ENCODE measurements around the gene STK38L. TPM values are rescaled to one million over a fixed set of nuclear protein-coding genes. Genes with fewer than 3 reads are reported as not detected.
A peak's percentile ranks its signal among the peaks of the same experiment; 100 is the strongest.

STK38L gene
- total RNA-seq, 1 donor from 2014 or later = 115 TPM

DNA sequence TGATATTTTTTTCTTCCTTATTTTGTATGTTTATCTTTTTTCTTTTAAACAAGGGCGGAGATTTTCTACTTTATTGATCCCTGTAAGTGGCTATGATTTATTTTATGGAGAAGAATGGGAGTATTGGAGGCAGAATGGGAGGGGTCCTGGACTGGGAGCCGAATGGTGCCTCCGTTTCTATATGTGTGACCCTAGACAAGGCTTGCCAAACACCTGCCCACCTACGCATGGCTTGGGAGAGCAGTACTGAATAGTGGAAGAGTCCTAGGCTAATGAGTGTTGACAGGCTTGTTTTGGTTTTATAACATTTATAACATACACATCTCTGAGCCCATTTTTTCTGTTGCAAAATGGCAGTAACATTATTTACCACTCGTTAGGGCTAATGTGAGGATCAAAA, 29.0 kb downstream of the STK38L start:
- Mint-ChIP-seq H3K4me3 (ENCODE audit: unreplicated experiment) (no peak overlapping the region), H3K27me3 (ENCODE audit: low read depth, unreplicated experiment) (no peaks in the 10 kb centered on the region), H3K4me1 (ENCODE audit: low read depth, unreplicated experiment) (peaks cover 28% of the 10 kb centered on the region), H3K27ac (ENCODE audit: unreplicated experiment) (peak overlapping the region; percentile 42), H3K36me3 (ENCODE audit: low read depth, unreplicated experiment) (peaks cover 15% of the 10 kb centered on the region), H3K9me3 (ENCODE audit: unreplicated experiment) (no peaks in the 10 kb centered on the region)
- no peak overlapping the region for H3K27ac ChIP-seq (ENCODE audit: low read depth, low read length)
- no peak overlapping the region for H3K4me3 ChIP-seq (ENCODE audit: insufficient read depth, low read depth, low read length)
- no peak overlapping the region for H3K4me2 ChIP-seq (ENCODE audit: low read length)
- H4K20me1 ChIP-seq (ENCODE audit: insufficient read depth, low read length) = peaks cover 58% of the 10 kb centered on the region
- DNase-seq (ENCODE audit: low read depth) = no peak
- no peak overlapping the region for H3K9ac ChIP-seq (ENCODE audit: low read length)
- peaks cover 32% of the 10 kb centered on the region for H3K4me1 ChIP-seq (ENCODE audit: insufficient read depth, low read length)
- peaks cover 6% of the 10 kb centered on the region for H3K36me3 ChIP-seq (ENCODE audit: insufficient read depth, low read length)
- FAIRE-seq = no peak
- no peaks in the 10 kb centered on the region for H3K27me3 ChIP-seq (ENCODE audit: insufficient read depth, low read length)
- H3K79me2 ChIP-seq (ENCODE audit: insufficient read depth, low read length) = peaks cover 88% of the 10 kb centered on the region
- no peak overlapping the region for H2AFZ ChIP-seq (ENCODE audit: low read depth, low read length)
- H3K9me3 ChIP-seq (ENCODE audit: insufficient read depth, low read depth, low read length) = no peaks in the 10 kb centered on the region
- TF ChIP-seq, protein P1, sequence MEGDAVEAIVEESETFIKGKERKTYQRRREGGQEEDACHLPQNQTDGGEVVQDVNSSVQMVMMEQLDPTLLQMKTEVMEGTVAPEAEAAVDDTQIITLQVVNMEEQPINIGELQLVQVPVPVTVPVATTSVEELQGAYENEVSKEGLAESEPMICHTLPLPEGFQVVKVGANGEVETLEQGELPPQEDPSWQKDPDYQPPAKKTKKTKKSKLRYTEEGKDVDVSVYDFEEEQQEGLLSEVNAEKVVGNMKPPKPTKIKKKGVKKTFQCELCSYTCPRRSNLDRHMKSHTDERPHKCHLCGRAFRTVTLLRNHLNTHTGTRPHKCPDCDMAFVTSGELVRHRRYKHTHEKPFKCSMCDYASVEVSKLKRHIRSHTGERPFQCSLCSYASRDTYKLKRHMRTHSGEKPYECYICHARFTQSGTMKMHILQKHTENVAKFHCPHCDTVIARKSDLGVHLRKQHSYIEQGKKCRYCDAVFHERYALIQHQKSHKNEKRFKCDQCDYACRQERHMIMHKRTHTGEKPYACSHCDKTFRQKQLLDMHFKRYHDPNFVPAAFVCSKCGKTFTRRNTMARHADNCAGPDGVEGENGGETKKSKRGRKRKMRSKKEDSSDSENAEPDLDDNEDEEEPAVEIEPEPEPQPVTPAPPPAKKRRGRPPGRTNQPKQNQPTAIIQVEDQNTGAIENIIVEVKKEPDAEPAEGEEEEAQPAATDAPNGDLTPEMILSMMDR (IDR thresholded peaks at IDR 0.05; ENCODE audit: insufficient read depth, low read depth, low read length) = no peak
- no peak for TF ChIP-seq EZH2 (IDR thresholded peaks at IDR 0.05; ENCODE audit: insufficient read depth, low read length)

DNA sequence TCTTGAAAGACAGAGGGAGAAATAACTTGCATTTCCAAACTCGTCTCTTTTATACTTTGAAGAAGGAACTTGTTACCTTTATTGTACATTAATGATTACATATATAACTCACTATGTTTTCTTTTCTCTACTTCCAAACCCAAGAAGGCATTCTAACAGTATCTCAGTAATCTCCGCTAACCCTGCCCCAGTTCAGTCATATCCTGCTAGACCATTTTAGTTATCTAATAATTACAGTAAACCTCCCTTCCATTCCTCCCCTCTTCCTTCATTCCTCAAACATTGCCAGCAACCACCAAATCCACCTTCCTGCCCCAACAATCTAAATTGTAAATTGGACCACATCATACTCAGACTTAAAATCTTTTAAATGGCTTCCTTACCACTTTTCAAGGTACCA, 30.6 kb downstream of the STK38L start:
- TF ChIP-seq, protein P1 (IDR thresholded peaks at IDR 0.05; ENCODE audit: insufficient read depth, low read depth, low read length) = no peak
- TF ChIP-seq EZH2 (IDR thresholded peaks at IDR 0.05; ENCODE audit: insufficient read depth, low read length) = no peak
- Mint-ChIP-seq H3K4me1 (ENCODE audit: low read depth, unreplicated experiment) (peaks cover 40% of the 10 kb centered on the region), H3K4me3 (ENCODE audit: unreplicated experiment) (peak overlapping the region; percentile 42), H3K9me3 (ENCODE audit: unreplicated experiment) (no peaks in the 10 kb centered on the region), H3K36me3 (ENCODE audit: low read depth, unreplicated experiment) (peaks cover 14% of the 10 kb centered on the region), H3K27ac (ENCODE audit: unreplicated experiment) (no peak overlapping the region), H3K27me3 (ENCODE audit: low read depth, unreplicated experiment) (no peaks in the 10 kb centered on the region)
- Histone ChIP-seq H3K27ac (ENCODE audit: low read depth, low read length) (peak overlapping the region; percentile 47), H2AFZ (ENCODE audit: low read depth, low read length) (no peak overlapping the region), H3K27me3 (ENCODE audit: insufficient read depth, low read length) (no peaks in the 10 kb centered on the region), H3K9ac (ENCODE audit: low read length) (no peak overlapping the region), H3K4me2 (ENCODE audit: low read length) (peak overlapping the region; percentile 62), H3K79me2 (ENCODE audit: insufficient read depth, low read length) (peaks cover 100% of the 10 kb centered on the region), H3K4me3 (ENCODE audit: insufficient read depth, low read depth, low read length) (no peak overlapping the region), H3K4me1 (ENCODE audit: insufficient read depth, low read length) (peaks cover 36% of the 10 kb centered on the region), H3K9me3 (ENCODE audit: insufficient read depth, low read depth, low read length) (no peaks in the 10 kb centered on the region), H3K36me3 (ENCODE audit: insufficient read depth, low read length) (peaks cover 6% of the 10 kb centered on the region), H4K20me1 (ENCODE audit: insufficient read depth, low read length) (peaks cover 62% of the 10 kb centered on the region)
- DNase-seq (ENCODE audit: low read depth) = peak; percentile 77
- no peak for FAIRE-seq

DNA sequence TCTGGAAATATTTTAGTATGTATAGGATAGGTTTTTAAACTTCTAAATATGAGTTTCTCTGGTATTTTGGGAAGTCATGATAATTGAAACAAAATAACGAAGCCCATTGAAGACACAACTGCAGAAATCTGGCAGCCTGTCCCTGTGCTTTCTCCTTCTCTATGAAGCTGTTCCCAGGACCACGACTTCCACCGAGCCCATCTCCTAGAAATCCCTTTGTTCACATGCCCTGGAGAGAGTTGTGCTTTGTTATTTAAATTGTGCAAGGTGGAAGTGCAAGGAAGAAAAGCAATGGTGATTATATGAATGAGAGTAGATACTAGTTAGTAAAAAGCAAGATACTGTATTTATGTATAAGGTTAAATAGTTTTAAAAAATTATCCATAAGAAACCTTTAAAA, 32.2 kb downstream of the STK38L start:
- H3K4me2 ChIP-seq (ENCODE audit: low read length) = no peak overlapping the region
- H3K27ac ChIP-seq (ENCODE audit: low read depth, low read length) = no peak overlapping the region
- no peak overlapping the region for H3K27ac Mint-ChIP-seq (ENCODE audit: unreplicated experiment)
- no peaks in the 10 kb centered on the region for H3K9me3 ChIP-seq (ENCODE audit: insufficient read depth, low read depth, low read length)
- no peaks in the 10 kb centered on the region for H3K27me3 Mint-ChIP-seq (ENCODE audit: low read depth, unreplicated experiment)
- H3K9me3 Mint-ChIP-seq (ENCODE audit: unreplicated experiment) = no peaks in the 10 kb centered on the region
- no peak overlapping the region for H3K4me3 Mint-ChIP-seq (ENCODE audit: unreplicated experiment)
- peaks cover 40% of the 10 kb centered on the region for H3K4me1 Mint-ChIP-seq (ENCODE audit: low read depth, unreplicated experiment)
- H2AFZ ChIP-seq (ENCODE audit: low read depth, low read length) = no peak overlapping the region
- peaks cover 38% of the 10 kb centered on the region for H3K4me1 ChIP-seq (ENCODE audit: insufficient read depth, low read length)
- peaks cover 54% of the 10 kb centered on the region for H4K20me1 ChIP-seq (ENCODE audit: insufficient read depth, low read length)
- peaks cover 2% of the 10 kb centered on the region for H3K36me3 ChIP-seq (ENCODE audit: insufficient read depth, low read length)
- no peak overlapping the region for H3K4me3 ChIP-seq (ENCODE audit: insufficient read depth, low read depth, low read length)
- FAIRE-seq (no peak), DNase-seq (ENCODE audit: low read depth) (no peak)
- peaks cover 97% of the 10 kb centered on the region for H3K79me2 ChIP-seq (ENCODE audit: insufficient read depth, low read length)
- TF ChIP-seq, protein P1 (IDR thresholded peaks at IDR 0.05; ENCODE audit: insufficient read depth, low read depth, low read length) = no peak
- TF ChIP-seq EZH2 (IDR thresholded peaks at IDR 0.05; ENCODE audit: insufficient read depth, low read length) = no peak
- no peaks in the 10 kb centered on the region for H3K27me3 ChIP-seq (ENCODE audit: insufficient read depth, low read length)
- H3K36me3 Mint-ChIP-seq (ENCODE audit: low read depth, unreplicated experiment) = peaks cover 5% of the 10 kb centered on the region
- no peak overlapping the region for H3K9ac ChIP-seq (ENCODE audit: low read length)

All from astrocyte (in vitro differentiated cells and primary cell).